ENCODE results near the gene KLHDC7B.

Gene KLHDC7B

DNA sequence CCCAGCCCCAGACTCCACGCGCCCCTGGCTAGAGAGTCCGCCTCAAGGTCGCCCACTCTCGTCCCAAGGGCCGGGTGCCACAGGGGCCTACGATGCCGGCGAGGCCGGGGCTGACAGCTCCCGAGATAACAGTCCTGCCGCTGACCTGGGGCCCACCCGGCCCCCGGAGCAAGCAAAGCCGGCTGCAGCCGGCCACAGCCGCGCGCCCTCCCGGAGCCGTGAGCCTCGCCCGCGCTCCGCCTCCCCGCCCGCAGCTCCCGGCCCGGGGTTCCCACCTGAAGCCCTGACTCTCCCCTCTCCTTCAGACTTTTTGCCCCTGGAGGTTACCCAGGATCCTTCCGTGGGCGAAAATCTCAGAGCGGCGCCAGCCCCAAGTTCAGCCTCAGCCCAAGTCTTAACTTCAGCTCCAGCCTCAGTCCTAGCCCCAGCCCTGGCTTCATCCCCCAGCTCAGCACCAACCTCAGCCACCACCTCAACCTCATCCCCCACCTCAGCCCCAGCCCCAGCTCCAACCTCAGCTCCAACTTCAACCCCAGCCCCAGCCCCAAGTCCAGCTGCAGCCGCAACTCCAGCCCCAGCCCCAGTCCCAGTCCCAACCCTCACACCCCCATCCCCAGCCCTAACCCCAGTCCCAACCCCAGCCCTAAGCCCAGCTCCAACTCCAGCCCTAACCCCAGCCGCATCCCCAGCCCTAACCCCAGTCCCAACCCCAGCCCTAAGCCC is 1.7 kb downstream of the KLHDC7B start:
- in situ Hi-C loops (cut with MboI; ENCODE audit: low sequenced_read_pairs): no loop called here

DNA sequence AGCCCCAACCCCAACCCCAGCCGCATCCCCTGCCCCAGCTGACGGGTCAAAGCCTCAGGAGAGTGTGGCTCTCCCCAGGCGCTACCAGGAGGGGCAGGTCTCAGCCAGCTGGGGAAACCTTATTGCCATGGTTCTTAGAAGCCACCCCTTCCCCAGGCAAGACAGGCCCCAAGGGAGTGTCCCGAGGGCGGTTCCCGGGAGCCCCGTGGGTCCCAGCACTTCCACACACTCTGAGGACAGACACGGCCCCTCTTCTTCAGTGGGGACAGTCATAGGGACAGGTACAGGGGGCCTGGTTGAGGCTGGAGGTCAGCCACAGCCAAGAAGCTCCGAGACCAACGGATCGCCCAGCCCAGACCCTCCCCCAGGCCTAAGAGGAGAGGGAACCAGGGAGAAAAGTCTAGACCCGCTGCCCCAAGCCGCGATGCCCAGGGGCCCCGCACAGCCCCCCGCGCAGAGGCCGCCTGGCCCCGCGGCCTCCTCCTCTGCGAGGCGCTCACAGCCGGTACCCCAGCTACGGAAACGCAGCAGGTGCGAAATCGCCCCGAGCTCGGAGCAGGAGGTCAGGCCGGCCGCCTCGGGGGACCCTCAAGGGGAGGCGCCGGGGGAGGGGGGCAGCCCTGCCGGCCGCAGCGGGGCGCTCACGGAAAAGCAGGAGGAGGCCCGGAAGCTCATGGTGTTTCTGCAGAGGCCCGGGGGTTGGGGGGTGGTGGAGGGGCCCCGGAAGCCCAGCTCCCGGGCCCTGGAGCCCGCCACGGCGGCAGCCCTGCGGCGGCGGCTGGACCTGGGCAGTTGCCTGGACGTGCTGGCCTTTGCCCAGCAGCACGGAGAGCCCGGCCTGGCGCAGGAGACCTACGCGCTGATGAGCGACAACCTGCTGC is 2.6 kb downstream of the KLHDC7B start:
- in situ Hi-C loops (cut with MboI; ENCODE audit: low sequenced_read_pairs): no loop called here

DNA sequence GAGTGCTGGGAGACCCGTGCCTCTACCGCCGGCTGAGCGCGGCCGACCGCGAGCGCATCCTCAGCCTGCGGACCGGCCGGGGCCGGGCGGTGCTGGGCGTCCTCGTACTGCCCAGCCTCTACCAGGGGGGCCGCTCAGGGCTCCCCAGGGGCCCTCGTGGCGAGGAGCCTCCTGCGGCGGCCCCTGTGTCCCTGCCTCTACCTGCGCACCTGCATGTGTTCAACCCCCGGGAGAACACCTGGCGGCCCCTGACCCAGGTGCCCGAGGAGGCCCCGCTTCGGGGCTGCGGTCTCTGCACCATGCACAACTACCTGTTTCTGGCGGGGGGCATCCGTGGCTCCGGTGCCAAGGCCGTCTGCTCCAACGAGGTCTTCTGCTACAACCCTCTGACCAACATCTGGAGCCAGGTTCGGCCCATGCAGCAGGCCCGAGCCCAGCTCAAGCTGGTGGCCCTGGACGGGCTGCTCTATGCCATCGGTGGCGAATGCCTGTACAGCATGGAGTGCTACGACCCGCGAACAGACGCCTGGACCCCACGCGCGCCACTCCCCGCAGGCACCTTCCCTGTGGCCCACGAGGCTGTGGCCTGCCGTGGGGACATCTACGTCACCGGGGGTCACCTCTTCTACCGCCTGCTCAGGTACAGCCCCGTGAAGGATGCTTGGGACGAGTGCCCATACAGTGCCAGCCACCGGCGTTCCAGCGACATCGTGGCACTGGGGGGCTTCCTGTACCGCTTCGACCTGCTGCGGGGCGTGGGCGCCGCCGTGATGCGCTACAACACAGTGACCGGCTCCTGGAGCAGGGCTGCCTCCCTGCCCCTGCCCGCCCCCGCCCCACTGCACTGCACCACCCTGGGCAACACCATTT is 3.5 kb downstream of the KLHDC7B start:
- in situ Hi-C loops (cut with MboI; ENCODE audit: low sequenced_read_pairs): no loop called here

DNA sequence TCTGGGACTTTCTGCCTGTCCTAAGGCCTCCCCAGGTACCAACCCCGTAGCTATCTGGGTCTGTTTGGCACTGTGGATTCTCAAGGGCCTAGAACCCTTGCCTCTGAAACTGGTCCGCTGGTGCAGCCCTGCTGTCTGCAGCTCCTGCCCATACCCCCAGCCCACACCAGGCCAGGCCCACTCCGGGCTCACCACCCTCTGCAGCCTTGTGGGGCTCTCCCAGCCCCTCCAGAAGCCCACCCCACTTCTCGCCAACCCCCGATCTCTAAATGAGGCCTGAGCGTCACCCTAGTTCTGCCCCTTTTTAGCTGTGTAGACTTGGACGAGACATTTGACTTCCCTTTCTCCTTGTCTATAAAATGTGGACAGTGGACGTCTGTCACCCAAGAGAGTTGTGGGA is 4.7 kb downstream of the KLHDC7B start:
- in situ Hi-C loops (cut with MboI; ENCODE audit: low sequenced_read_pairs): no loop called here

DNA sequence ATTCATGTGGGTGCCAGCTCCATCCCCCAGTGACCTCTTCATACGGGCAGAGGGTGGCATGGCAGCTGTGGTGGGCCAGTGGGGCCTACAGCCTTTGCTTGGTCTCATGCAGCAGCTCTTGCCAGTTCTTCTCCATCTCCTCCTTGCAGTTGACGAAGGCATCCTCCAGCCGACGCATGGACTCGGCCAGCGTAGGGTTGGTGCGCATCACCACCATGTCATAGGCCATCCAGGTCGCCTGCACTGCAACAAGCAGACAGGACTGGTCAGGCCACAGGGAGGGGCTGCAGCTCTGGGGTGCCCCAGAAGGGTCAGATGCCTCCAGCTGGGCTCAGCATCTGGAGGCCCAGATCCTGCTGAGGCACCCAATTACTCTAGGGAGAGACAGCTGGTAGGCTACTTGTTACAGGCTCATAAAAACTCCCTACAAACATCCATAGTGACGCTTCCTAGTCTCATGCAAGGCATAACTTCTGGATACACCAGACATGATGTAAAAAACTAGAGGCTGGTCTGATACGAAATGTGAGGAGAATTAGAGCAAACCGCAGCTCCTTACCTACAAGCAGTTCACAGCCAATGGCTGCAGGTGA is 5.6 kb downstream of the KLHDC7B start:
- in situ Hi-C loops (cut with MboI; ENCODE audit: low sequenced_read_pairs): no loop called here

DNA sequence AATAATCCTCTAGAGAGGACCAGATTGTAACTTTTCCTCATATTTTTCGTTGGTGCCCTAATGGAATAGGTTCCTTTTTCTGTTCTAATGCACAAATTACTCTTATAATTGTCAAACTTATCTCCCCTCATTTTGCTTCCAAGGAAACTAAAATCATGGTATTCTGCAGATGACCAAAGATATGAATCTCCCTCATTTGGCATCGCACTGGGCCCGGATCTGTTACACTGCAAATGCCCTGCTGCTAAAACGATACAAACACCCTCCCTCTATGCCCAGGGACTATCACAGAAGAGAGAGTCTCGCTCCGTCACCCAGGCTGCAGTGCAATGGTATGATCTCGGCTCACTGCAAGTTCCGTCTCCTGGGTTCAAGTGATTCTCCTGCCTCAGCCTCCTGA is 7.6 kb downstream of the KLHDC7B start:
- in situ Hi-C loops (cut with MboI; ENCODE audit: low sequenced_read_pairs): no loop called here

DNA sequence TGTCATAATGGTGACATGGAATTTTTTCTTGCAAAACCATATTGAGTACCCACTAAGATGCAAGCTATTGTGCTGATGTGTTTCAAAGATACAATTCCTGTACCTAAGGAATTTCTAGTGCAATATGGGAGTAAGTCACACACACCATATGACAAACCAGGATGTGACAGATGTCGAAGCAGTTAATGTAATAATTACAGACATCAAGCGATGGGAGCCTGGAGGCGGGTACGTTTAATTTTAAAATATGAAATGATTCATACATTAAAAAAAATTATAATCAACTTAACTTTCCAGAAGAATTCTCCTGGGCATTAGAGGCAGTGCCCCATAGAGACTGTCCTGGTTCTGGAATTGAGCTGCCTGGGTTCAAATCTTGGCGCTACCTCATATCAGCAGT is 11.0 kb downstream of the KLHDC7B start:
- in situ Hi-C loops (cut with MboI; ENCODE audit: low sequenced_read_pairs): no loop called here

DNA sequence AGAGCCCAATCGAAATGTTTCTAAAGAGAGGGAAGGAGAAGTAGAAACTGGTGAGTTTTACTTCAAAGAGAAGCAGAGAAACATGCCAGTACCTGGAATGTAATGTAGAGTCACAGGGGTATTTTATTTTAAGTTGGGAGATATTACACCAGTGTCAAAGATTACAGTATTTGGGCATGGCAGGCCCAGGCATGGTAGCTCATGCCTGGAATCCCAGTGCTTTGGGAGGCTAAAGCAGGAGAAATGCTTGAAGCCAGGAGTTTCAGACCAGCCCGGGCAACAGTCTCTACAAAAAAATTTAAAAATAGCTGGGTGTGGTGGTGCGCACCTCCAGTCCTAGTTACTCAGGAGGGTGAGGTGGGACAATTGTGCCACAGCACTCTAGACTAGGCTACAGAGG is 14.3 kb downstream of the KLHDC7B start:
- in situ Hi-C loops (cut with MboI; ENCODE audit: low sequenced_read_pairs): no loop called here

DNA sequence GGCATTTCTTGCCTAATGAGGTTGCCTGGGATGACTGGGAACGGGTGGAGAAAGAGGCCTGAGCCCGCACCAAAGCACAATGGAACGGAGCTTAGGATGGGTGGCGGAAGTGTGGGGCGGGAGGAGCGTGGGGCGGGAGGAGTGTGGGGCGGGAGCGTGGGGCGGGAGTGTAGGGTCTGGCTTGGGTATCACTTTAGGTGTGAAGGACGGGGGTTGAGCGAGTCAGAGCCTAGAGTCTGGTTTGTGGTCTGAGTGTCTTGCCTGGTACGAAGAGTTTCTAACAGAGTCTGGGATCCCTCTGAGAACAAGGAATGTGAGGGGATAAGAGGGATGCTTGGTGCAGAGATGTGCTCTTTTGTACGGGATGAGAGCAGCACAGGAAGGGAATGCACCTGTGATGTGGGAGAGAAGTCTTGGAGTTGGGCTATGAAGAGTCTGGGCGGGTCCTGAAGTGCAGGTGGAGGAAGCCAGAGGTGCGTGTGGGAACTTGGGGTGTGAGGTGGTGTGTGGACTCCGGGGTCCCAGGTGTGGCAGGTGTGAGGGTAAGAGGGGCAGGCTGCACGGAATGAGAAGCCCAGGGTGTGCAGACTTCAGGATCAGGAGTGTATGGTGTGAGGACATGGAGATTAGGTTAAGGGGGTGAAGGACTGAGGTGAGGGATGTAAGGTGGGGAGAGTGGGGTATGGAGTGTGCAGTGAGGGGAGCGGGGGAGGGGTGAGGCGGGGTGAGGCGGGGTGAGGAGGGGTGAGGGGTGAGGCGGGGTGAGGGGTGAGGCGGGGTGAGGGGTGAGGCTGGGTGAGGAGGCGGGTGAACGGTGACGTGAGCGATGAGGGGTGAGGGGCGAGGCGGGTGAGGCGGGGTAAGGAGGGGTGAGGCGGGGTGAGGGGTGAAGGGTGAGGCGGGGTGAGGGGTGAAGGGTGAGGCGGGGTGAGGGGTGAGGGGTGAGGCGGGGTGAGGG is 16.0 kb downstream of the KLHDC7B start:
- in situ Hi-C loops (cut with MboI; ENCODE audit: low sequenced_read_pairs): no loop called here

DNA sequence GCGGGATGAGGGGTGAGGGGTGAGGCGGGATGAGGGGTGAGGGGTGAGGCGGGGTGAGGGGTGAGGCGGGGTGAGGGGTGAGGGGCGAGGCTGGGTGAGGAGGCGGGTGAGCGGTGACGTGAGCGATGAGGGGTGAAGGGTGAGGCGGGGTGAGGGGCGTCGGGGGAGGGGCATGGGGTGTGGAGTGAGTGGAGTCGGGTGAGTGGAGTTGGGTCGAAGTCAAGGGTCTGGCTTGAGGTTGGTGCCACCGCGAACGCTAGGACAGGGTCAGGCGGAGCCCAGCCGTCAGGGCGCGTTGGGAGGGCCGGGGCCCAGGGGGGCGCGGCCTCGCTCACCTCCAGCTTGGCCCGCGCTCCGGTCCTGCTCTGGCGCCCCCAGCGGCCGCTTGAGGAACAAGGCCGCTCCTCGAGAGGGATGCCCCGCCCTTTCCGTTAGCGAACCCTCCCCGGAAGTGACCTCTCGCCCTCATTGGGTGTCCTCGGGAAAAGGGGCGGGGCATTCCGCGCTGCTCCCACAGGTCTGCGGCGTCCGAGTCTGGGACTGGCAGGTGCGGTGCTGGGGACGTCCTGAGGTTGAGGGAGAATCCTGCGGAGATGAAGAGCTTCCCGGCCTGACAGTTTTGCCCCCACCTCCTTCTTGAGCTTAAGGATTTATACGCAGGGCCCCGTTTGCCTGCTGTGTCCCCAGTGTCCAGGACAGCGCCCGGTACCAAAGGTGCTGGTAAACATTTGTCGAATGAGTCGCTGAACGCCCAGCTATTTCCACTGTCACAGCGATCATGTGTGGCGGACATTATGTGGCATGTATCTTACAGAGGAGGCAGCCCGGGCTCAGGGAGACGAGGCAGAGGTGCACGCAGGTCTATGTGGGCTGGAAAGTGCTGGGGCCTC is 17.1 kb downstream of the KLHDC7B start, which contains the start of gene SYCE3:
SYCE3 (minus strand) TSS at position 397 of the 890 bp plus-strand sequence. CDS start 6,514 bp downstream, outside the sequence.
- in situ Hi-C loops (cut with MboI; ENCODE audit: low sequenced_read_pairs): no loop called here

DNA sequence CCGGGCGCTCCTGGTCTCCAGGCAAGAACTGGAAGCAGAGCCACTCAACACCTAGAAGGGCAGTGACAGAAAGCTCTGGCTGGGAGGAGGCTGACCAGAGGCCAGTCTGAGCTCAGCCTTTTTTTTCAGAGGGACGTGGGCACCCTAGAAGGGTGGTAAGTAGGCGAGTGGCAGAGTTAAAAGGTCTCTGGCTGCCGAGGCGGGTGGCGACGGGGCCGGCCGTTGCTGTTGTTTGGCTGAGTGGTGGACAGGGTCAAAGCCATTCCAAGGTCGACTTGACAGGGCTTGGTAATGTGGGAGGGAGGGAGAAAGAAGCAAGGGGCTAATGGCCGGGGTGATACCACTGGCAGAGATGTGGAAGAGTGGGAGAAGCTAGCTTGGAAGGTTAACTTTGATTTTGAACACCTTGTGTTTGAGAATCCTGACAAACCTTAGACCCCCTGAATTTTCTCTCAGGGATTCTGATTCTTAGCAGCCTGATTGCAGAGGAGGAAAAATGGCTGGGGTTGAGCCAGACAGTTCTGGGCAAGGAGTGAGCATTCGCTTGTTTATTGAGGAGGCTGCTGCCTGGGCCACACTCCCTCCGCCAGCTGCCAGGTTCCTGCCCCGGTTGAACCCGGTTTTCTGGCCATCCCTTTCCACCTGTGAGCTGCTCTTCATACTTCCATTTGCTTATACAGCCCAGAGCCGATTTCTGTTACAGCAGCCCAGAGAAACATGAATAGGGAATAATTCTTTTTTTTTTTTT is 17.9 kb downstream of the KLHDC7B start:
- in situ Hi-C loops (cut with MboI; ENCODE audit: low sequenced_read_pairs): no loop called here

DNA sequence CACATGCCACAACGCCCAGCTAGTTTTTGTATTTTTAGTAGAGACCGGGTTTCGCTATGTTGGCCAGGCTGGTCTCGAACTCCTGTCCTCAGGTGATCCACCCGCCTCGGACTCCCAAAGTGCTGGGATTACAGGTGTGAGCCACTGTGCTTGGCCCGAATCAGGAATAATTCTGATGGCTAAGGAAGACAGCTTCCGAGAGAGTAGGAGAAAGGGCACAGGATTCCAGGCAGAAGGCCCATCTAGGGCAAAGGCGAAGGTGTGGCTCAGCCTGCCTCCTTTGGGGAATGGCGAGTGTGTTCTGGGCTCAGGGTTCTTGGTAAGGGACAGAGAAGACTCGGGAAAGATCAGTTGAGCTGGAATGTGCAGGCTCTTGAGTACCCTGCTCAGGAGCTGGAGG is 18.6 kb downstream of the KLHDC7B start:
- in situ Hi-C loops (cut with MboI; ENCODE audit: low sequenced_read_pairs): no loop called here

DNA sequence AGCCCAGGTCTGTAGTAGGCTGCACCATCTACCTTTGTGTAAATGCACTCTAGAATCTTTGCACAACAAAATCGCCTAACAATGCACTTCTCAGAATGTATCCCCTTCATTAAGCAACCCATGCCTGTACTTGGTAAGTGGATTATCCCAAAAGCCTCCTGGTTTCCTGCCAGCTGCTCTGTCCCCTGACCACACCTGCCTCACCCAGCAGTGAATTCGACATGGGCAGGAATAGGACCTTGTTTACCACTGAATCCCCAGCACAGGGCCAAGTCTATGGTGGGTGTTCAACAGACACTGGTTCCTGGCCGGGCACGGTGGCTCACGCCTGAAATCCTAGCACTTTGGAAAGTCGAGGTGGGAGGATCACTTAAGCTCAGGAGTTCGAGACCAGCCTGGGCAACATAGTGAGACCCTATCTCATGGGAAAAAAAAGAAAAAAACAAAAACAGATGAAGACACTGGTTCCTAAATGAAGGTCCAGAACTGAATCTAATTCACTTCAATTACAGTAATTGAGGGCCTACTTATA is 22.1 kb downstream of the KLHDC7B start:
- in situ Hi-C loops (cut with MboI; ENCODE audit: low sequenced_read_pairs): no loop called here

DNA sequence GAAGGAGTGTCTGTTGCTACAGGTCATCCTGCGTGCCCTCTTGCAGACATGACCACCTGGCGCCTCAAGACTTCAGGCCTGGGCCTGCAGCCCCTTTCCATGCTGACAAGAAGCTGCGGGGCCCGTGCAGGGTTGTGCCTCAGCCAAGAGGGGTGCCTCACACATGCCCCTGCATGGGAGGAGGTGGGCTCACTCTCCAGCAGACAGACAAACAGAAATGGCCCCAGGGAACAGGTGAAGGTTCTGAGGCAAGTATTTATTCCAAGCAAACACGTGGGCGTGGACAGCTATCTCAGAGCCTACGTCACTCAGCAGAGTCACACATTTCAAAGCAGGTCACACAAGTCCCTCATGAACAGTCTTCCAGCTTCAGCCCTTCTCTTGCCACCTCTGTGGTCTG is 22.9 kb downstream of the KLHDC7B start:
- in situ Hi-C loops (cut with MboI; ENCODE audit: low sequenced_read_pairs): no loop called here

DNA sequence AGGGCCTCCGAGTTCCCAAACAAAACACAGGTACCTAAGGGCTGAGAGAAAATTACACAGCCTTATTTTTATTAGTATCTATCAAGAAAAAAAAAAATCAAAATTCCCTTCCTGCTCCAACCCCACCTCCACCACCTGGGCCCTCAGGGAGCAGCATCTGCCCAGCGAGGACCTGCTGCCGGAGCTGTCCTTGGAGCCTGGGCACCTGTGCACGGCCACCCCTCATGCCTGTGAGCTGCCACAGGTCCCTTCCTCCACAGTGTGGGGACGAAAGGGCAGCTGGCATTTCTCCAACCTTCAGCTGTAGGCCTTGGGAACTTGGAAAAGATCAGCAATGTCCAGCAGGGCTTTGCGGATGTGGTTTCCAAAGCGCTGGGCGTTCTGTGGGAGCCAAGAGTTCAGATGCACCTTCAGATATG is 23.4 kb downstream of the KLHDC7B start:
- in situ Hi-C loops (cut with MboI; ENCODE audit: low sequenced_read_pairs): no loop called here

DNA sequence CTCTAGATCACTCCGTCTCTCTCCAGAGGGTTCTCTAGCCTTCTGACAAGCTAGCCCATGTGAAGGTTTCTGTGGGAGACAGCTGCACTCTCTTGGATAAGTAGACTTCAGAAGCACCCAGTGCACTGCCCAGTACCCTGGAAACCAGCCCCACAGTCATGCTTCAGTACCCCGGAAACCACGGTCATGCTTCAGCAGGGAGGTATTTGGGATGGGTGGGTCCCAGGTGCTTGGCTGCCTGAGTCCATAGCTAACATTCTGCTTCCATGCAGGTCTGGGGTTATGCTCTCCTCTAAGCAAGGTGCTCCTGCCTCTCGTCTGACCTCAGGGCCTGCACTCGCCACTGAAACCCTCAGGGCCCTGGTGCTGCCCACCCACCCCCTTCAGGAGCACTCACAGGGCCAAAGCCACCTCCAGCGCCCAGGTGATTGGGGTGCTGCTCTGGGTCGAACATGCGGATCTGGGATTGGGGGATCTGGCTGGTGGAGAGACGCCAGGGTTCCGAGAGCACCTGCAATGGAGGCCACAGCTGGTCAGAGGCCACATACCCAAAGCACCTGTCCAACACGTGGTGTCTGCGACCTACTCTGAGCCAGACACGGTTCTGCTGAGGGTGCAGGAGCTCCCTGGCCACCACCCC is 24.3 kb downstream of the KLHDC7B start:
- in situ Hi-C loops (cut with MboI; ENCODE audit: low sequenced_read_pairs): no loop called here

DNA sequence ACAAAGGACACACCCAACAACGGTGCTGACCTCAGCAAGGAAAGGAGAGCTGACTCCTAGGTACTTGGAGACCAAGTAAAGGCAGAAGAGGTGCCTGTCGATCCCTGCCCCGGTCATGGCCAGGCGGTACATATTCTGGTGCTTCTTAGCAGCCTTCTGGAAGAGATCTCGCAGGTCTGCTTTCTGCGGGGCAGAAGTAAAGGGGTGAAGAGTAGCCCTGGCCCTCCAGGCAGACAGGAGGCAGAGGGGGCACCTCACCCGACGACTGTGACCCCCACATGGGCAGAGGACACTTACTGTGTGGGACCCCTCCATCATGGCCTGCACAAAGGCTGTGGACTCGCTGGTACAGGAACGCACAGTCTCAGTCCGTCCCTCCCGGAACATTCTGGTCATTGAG is 25.2 kb downstream of the KLHDC7B start:
- in situ Hi-C loops (cut with MboI; ENCODE audit: low sequenced_read_pairs): no loop called here

All from HL-60/S4 (cell line).